Aorta (tissue), 5 donors: ENCODE data around the gene CDHR1. TPM values are rescaled to one million over a fixed set of nuclear protein-coding genes. Genes with fewer than 3 reads are reported as not detected.
"Not testable (repeated sequence)": the region's sequence is repeated elsewhere in the genome, so short reads cannot be mapped to it uniquely, and the experiment has no call there.

Experiments used
- ATAC-seq: fragments of 200-7000 bp; cut with Tn5 transposase; one replicate; pipeline ENCODE4 v1.9.1; 2022; ENCODE audit warnings: moderate library complexity; ENCODE audit not compliant: low FRiP score
- DNase-seq, 2 donors: peaks; one replicate each; pipeline ENCODE4 v3.0.0-alpha.2; 2020
- H3K27ac ChIP-seq, 2 donors: one replicate each; pipeline ENCODE4 v1.5.1; 2013; ENCODE audit warnings: low read length in 2 of 2, mild to moderate bottlenecking in 2 of 2, moderate library complexity in 2 of 2, control low read depth in 1 of 2, inconsistent platforms in 1 of 2, low read depth in 1 of 2
- H3K27me3 ChIP-seq, 2 donors: one replicate each; pipeline ENCODE4 v1.6.1; 2013; ENCODE audit warnings: control low read depth in 1 of 2, low read length in 1 of 2, mild to moderate bottlenecking in 1 of 2, moderate library complexity in 1 of 2; ENCODE audit not compliant: insufficient read depth in 2 of 2, control insufficient read depth in 1 of 2
- H3K36me3 ChIP-seq, 2 donors: one replicate each; pipeline ENCODE4 v1.6.1; 2013; ENCODE audit warnings: control low read depth in 1 of 2, low read length in 1 of 2, mild to moderate bottlenecking in 1 of 2; ENCODE audit not compliant: insufficient read depth in 2 of 2, control insufficient read depth in 1 of 2
- H3K4me1 ChIP-seq, 2 donors: one replicate each; pipeline ENCODE4 v1.6.1; 2013; ENCODE audit warnings: low read length in 2 of 2, control low read depth in 1 of 2, mild to moderate bottlenecking in 1 of 2, moderate library complexity in 1 of 2; ENCODE audit not compliant: insufficient read depth in 2 of 2, control insufficient read depth in 1 of 2
- H3K4me3 ChIP-seq, 2 donors: one replicate each; pipeline ENCODE4 v1.5.1; 2013; ENCODE audit warnings: low read length in 2 of 2, control low read depth in 1 of 2, mild to moderate bottlenecking in 1 of 2
- H3K9me3 ChIP-seq: one replicate; pipeline ENCODE4 v1.6.1; 2013; ENCODE audit warnings: mild to moderate bottlenecking, low read length; ENCODE audit not compliant: control insufficient read depth
- WGBS, 2 donors: extraction: QIAGEN DNeasy Blood & Tissue Kit; methylation state at CpG; one replicate each; pipeline ENCODE4 v1.1.7; 2013; 5-methylcytosine and 5-hydroxymethylcytosine counted together
- intact Hi-C, 2 donors: fragments of 100-400 bp; cut with DNase I; formaldehyde crosslinking; loops; one replicate each; pipeline versions ENCODE4 v1.14.2 to v1.15.0; 2022
- long read RNA-seq, 2 donors: library from polyadenylated mRNA; unstranded; transcript quantifications; one replicate each; pipeline ENCODE4 v2.0.0, GENCODE V29; 2020 to 2021
- polyA plus RNA-seq, 2 donors: library from polyadenylated mRNA; stranded (reverse); fragments of 200-250 nt; gene quantifications; one replicate each; pipeline ENCODE4 v1.2.3, GENCODE V29; 2013
- total RNA-seq, 2 donors: library from RNA; stranded (reverse); fragmentation: NEBNext Ultra II Directional; extraction: Animal tissue kit (Norgen Biotek cat#: 25700); gene quantifications; one replicate each; pipeline ENCODE4 v1.2.1, GENCODE V29; 2021
- donor health status: healthy with polysubstance abuse.
- donor health status: Bipolar disorder and iron deficiency.
- donor health status: DM: no; HTN: no; CAD: no.
- donor health status: DM: no; HTN: no; CAD: no.
- donor health status: DM: yes; HTN: yes; CAD: no.

Gene CDHR1
- total RNA-seq: under 1 TPM; 0.32 to 0.42 TPM
- not detected for polyA plus RNA-seq
- long read RNA-seq, donor 1, partial matches to known transcripts: 0 of 1 reads
- long read RNA-seq, donor 1, other reads (novel, unspliced or antisense): 1 of 1 reads
- long read RNA-seq, donor 2, partial matches to known transcripts: 0 of 1 reads
- long read RNA-seq, donor 2, other reads (novel, unspliced or antisense): 0 of 1 reads

- H3K4me3 ChIP-seq: peak within 1 kb of the TSS in 1 of 2 donors; percentile 55
- WGBS, 2 donors: 1% methylated on average over 59 to 61 of the region's 61 CpGs
- no peak for ATAC-seq
Observed at GRCh38 chr10:84194424-84195043, at the start of gene CDHR1. Gene CDHR1, plus strand, starts transcription at chr10:84194537. Its CDS starts 224 bp downstream, at chr10:84194761.

DNA sequence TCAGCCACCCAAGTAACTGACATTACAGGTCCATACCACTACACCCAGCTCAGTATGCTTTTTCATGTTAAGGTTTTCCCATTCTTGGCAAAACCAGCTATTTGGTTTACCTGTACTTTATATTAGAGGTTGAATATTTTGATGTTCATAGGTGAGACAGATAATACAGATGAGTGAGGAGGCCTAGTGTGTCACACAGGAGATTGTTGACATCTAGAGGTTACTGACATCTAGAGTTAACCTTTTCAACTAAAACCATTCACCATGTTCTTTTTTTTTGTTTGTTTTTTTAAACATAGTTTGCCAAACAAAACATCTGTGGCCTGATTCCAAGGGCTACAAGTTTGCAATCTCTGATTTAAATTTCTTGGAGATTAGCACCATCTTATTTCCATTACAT, 47.0 kb upstream of the CDHR1 start:
- Histone ChIP-seq H3K36me3 (peaks cover 7 to 15% of the 10 kb centered on the region in 2 donors), H3K4me1 (no peaks in the 10 kb centered on the region), H3K27me3 (no peaks in the 10 kb centered on the region), H3K9me3 (no peaks in the 10 kb centered on the region), H3K27ac (no peak overlapping the region), H3K4me3 (no peak overlapping the region)
- intact Hi-C loops: loop anchor here (10.0 kb wide), 2 partner anchors 177 to 387 kb away; partner anchors contain the start of gene CCSER2 (in 1 of the 2)
- ATAC-seq (no peak), DNase-seq (no peak)

More at GRCh38 chr10:84194424-84195043, at the start of gene CDHR1:
- no peaks in the 10 kb centered on the region for H3K27me3 ChIP-seq
- no peaks in the 10 kb centered on the region for H3K36me3 ChIP-seq
- no peak for DNase-seq
- H3K27ac ChIP-seq: no peak within 1 kb of the TSS
- no peaks in the 10 kb centered on the region for H3K4me1 ChIP-seq
- no peaks in the 10 kb centered on the region for H3K9me3 ChIP-seq
- intact Hi-C loops: no loop called here

- intact Hi-C loops: loop anchor here (10.0 kb wide), 2 partner anchors 177 to 387 kb away; partner anchors contain the start of gene CCSER2 (in 1 of the 2)
- H3K27ac ChIP-seq, DNase-seq, ATAC-seq, H3K4me1 ChIP-seq, H3K27me3 ChIP-seq, H3K4me3 ChIP-seq, H3K9me3 ChIP-seq: not testable (repeated sequence)
- H3K36me3 ChIP-seq: peaks cover 7 to 15% of the 10 kb centered on the region in 2 donors
- WGBS, 2 donors: 85 to 86% methylated on average over 9 of the region's 9 CpGs
Observed at GRCh38 chr10:84148006-84148597, 46.2 kb upstream of the CDHR1 start.

DNA sequence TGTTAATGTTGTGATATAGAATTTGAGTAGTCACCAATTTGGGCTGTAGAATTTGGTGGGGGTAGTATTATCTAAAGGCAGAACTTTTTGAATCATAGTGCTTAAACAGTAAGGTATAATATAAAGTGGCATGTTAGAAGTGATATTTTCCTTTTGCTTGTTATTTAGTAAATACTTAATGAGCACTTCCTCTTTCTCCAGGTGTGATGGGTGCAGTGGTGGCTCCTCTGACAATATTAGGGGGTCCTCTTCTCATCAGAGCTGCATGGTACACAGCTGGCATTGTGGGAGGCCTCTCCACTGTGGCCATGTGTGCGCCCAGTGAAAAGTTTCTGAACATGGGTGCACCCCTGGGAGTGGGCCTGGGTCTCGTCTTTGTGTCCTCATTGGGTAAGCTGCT, 44.5 kb upstream of the CDHR1 start:
- peaks cover 7 to 12% of the 10 kb centered on the region in 2 donors for H3K36me3 ChIP-seq
- ATAC-seq (no peak), DNase-seq (no peak)
- 88 to 93% methylated on average over 2 of the region's 2 CpGs for WGBS, 2 donors
- H3K9me3 ChIP-seq: no peaks in the 10 kb centered on the region
- no peaks in the 10 kb centered on the region for H3K4me1 ChIP-seq
- no peak overlapping the region for H3K27ac ChIP-seq
- intact Hi-C loops: loop anchor here (10.0 kb wide), 2 partner anchors 175 to 385 kb away; partner anchors contain the start of gene CCSER2 (in 1 of the 2)
- no peaks in the 10 kb centered on the region for H3K27me3 ChIP-seq
- H3K4me3 ChIP-seq: no peak overlapping the region

DNA sequence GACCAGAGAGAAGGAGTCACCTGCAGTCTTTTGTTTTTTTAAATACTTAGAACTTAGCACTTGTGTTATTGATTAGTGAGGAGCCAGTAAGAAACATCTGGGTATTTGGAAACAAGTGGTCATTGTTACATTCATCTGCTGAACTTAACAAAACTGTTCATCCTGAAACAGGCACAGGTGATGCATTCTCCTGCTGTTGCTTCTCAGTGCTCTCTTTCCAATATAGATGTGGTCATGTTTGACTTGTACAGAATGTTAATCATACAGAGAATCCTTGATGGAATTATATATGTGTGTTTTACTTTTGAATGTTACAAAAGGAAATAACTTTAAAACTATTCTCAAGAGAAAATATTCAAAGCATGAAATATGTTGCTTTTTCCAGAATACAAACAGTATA, 41.6 kb upstream of the CDHR1 start:
- ATAC-seq (no peak), DNase-seq (no peak)
- Histone ChIP-seq H3K27ac (no peak overlapping the region), H3K9me3 (no peaks in the 10 kb centered on the region), H3K36me3 (peaks cover 5% of the 10 kb centered on the region in 2 donors), H3K27me3 (no peaks in the 10 kb centered on the region), H3K4me1 (no peaks in the 10 kb centered on the region), H3K4me3 (no peak overlapping the region)
- intact Hi-C loops: no loop called here

DNA sequence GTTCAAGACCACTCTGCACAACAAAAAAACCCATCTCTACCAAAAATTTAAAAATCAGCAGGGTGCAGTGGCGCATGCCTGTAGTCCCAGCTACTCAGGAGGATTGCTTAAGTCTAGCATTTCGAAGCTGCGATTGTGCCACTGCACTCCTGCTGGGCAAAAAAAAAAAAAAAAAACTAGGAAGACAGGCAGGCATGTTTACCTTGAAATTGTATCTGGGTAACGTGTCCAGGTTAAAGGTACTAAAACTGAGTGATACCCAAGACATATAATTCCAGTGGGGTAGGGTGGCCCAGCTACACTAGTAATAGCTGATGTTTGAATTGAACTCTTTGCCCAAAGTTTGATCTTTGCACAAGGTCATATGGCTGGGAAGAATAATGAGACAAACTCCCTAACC, 38.8 kb upstream of the CDHR1 start:
- H3K9me3 ChIP-seq: no peaks in the 10 kb centered on the region
- H3K36me3 ChIP-seq: peaks cover 2% of the 10 kb centered on the region in 2 donors
- no peak overlapping the region for H3K27ac ChIP-seq
- no peaks in the 10 kb centered on the region for H3K4me1 ChIP-seq
- no peak for ATAC-seq
- no peak for DNase-seq
- no peaks in the 10 kb centered on the region for H3K27me3 ChIP-seq
- intact Hi-C loops: no loop called here
- WGBS, 2 donors: 84 to 94% methylated on average over 4 of the region's 4 CpGs
- no peak overlapping the region for H3K4me3 ChIP-seq

- 87 to 92% methylated on average over 2 of the region's 2 CpGs for WGBS, 2 donors
- Histone ChIP-seq H3K4me3 (no peak overlapping the region), H3K9me3 (no peaks in the 10 kb centered on the region), H3K27ac (no peak overlapping the region), H3K4me1 (no peaks in the 10 kb centered on the region), H3K27me3 (no peaks in the 10 kb centered on the region), H3K36me3 (peaks cover 0 to under 1% of the 10 kb centered on the region in 2 donors)
- ATAC-seq (no peak), DNase-seq (no peak)
- intact Hi-C loops: no loop called here
Observed at GRCh38 chr10:84156009-84156408, 38.3 kb upstream of the CDHR1 start.

- Histone ChIP-seq H3K4me1 (no peaks in the 10 kb centered on the region), H3K27me3 (no peaks in the 10 kb centered on the region), H3K27ac (no peak overlapping the region), H3K4me3 (no peak overlapping the region), H3K36me3 (no peaks in the 10 kb centered on the region), H3K9me3 (no peaks in the 10 kb centered on the region)
- WGBS, 2 donors: 72 to 75% methylated on average over 10 of the region's 10 CpGs
- ATAC-seq (no peak), DNase-seq (no peak)
- intact Hi-C loops: no loop called here
Observed at GRCh38 chr10:84156768-84157167, 37.6 kb upstream of the CDHR1 start.

DNA sequence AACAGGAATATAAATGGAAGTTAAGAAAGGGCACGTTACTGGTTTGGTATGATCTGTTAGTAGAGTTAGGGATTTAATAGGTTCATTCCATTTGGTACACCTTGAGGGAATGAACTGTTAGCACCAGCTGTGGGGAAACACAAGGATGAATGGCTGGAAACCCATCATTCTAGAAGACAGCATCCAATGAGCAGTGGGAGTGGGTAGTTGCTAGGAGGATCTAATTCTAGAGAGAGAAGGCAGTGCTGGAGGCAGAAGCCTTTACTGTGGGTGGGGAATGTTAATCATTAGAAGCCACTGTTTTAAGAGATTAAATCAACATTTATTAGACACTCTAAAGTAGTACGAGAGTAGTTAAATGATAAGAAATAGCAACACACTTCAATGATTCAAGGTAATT, 36.3 kb upstream of the CDHR1 start:
- Histone ChIP-seq H3K4me3 (no peak overlapping the region), H3K4me1 (no peaks in the 10 kb centered on the region), H3K27me3 (no peaks in the 10 kb centered on the region), H3K27ac (no peak overlapping the region), H3K9me3 (no peaks in the 10 kb centered on the region), H3K36me3 (no peaks in the 10 kb centered on the region)
- WGBS, 2 donors: 82 to 88% methylated on average over 2 of the region's 2 CpGs
- ATAC-seq (no peak), DNase-seq (no peak)
- intact Hi-C loops: no loop called here
